ENCODE measurements around the gene CD40.

The CD40 gene

GRCh38 chr20:46123482-46124245 lies 5.5 kb downstream of the CD40 start:
- no peak for DNase-seq

- no peak for DNase-seq
Measured at GRCh38 chr20:46126440-46127056, 8.4 kb downstream of the CD40 start.

- no peak for DNase-seq
Measured at GRCh38 chr20:46127396-46128010, 9.4 kb downstream of the CD40 start.

- no peak for DNase-seq
Measured at GRCh38 chr20:46128310-46129151, 10.4 kb downstream of the CD40 start.

- DNase-seq = no peak
Measured at GRCh38 chr20:46129955-46130481, 11.9 kb downstream of the CD40 start.

- no peak for DNase-seq
Measured at GRCh38 chr20:46130534-46130933, 12.4 kb downstream of the CD40 start.

- DNase-seq = peak; percentile 22
Measured at GRCh38 chr20:46131396-46131795, 13.3 kb downstream of the CD40 start.

GRCh38 chr20:46132705-46133120 lies 14.6 kb downstream of the CD40 start:
- DNase-seq = peak; percentile 37

GRCh38 chr20:46133886-46134654 lies 16.0 kb downstream of the CD40 start:
- DNase-seq = no peak

- DNase-seq = no peak
Measured at GRCh38 chr20:46134716-46135115, 16.6 kb downstream of the CD40 start.

GRCh38 chr20:46135856-46136633 lies 17.9 kb downstream of the CD40 start:
- DNase-seq = no peak

- no peak for DNase-seq
Measured at GRCh38 chr20:46137816-46138215, 19.7 kb downstream of the CD40 start.

- DNase-seq = no peak
Measured at GRCh38 chr20:46139266-46139889, 21.3 kb downstream of the CD40 start.

GRCh38 chr20:46139908-46140482 lies 21.9 kb downstream of the CD40 start:
- no peak for DNase-seq

- DNase-seq = no peak
Measured at GRCh38 chr20:46142124-46142523, 24.0 kb downstream of the CD40 start.

- DNase-seq = no peak
Measured at GRCh38 chr20:46144432-46145025, 26.4 kb downstream of the CD40 start.

- no peak for DNase-seq
Measured at GRCh38 chr20:46145713-46146112, 27.6 kb downstream of the CD40 start.

- DNase-seq = no peak
Measured at GRCh38 chr20:46148313-46149208, 30.4 kb downstream of the CD40 start.

GRCh38 chr20:46150943-46151342 lies 32.8 kb downstream of the CD40 start:
- no peak for DNase-seq

All from fibroblast of skin of right quadriceps (primary cell).